Inferior parietal cortex (tissue), 1 donor: Measurements from ENCODE around the gene CCDC185.
"Not testable (repeated sequence)": the region's sequence is repeated elsewhere in the genome, so short reads cannot be mapped to it uniquely, and the experiment has no call there.

Experiments
- DNase-seq: peaks from one replicate; pipeline ENCODE4 v3.0.0-alpha.2; 2016; ENCODE audit errors: extremely low spot score

The CCDC185 gene

DNA sequence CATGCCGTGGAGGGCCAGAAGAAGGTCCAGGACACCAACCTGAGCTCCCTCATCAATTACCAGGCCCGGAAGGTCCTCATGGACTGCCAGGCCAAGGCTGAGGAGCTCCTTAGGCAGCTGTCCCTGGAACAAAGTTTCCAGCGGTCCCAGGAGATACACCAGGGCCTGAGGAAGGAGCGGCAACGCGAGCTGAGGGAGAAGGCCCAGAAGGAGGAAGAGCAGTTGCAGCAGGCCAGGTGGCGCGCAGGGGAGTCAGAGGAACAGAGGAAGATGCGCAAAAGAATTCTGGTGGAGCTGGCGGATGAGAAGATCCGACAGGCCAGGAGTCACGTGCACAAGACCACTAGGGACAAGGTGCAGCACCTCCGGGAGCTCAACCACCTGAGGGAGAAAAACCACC is 1.5 kb downstream of the CCDC185 start:
- no peak for DNase-seq

DNA sequence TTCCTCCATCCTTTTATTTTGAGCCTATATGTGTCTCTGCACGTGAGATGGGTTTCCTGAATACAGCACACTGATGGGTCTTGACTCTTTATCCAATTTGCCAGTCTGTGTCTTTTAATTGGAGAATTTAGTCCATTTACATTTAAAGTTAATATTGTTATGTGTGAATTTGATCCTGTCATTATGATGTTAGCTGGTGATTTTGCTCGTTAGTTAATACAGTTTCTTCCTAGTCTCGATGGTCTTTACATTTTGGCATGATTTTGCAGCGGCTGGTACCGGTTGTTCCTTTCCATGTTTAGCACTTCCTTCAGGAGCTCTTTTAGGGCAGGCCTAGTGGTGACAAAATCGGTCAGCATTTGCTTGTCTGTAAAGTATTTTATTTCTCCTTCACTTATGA is 6.2 kb downstream of the CCDC185 start:
- not testable (repeated sequence) for DNase-seq

DNA sequence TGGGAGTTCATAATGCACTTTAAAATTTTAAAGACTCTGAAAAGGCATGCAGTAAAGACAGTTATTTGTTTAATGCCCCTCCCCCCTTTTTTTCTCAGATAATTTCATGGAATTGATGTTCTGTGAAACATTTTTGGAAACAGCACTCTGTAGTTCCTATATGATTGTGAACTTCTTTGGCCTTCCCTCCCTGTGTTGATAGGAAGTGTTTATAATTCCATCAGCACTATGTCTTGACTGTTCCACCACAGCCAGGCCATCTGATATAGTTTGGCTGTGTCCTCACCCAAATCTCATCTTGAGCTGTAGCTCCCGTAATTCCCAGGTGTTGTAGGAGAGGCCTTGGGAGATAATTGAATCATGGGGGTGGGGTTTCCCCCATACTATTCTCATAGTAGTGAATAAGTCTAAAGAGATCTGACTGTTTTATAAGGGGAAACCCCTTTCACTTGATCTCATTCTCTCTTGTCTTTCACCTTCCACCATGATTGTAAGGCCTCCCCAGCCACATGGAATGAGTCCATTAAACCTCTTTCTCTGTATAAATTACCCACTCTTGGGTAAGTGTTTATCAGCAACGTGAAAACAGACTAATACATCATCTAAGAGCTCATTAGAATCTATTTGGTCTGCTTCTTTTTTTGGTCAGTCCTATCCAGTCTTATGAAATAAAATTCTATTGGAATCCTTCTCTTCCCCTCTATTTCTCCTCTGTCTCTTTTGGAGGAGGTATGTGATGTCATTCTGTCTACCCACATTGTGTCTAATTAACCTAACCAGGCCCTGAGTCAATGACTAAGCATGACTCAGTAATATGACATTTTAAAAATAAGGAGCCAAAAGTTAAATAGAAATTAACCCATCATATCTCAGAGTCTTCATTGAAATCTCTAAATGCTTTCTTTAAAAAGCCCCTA is 8.9 kb downstream of the CCDC185 start:
- DNase-seq = no peak

DNA sequence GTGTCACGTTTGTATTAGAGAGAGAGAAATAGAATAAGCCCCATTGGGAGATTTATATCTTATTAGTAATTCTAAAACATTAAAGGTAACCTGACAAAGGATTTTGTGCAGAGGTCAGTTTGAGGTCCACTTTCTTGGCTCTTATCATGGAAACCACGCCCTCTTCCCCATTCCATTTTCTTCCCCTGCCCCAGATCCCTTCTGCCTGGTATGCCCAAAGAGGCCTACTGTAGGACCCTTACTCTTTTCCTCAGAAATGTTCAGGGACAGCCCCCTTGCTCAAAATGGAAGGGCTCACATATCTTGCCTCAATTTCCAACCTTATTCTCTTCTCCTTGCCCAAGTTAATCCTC is 9.6 kb downstream of the CCDC185 start:
- no peak for DNase-seq

DNA sequence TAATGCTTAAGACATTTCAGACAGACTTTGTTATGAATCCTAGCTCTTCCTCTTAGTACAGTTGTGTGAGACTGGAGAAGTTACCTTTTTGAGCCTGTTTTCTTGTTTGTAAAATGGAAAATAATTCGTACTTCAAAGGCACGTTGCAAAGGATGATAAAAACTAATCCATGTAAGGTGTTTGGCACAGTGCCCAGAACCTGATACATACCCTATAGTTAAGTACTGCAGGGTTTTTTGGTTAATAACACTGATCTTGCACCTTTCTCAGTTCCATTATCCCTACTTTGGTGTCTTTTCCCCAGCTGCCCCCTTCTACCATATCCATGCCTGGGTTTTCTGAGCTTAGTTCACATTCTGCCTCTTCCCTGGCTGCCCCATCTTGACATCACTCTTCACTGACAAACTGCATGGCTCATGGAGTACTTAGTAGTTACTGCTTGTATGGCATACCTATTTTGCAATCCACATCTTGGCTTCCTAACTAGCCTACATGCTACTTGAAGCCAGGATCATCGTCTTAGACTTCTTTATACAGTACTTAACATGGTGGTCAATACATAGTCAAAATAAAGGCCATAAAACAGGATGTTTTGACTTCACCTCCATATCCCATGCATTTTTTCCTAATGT is 10.1 kb downstream of the CCDC185 start:
- DNase-seq = no peak

DNA sequence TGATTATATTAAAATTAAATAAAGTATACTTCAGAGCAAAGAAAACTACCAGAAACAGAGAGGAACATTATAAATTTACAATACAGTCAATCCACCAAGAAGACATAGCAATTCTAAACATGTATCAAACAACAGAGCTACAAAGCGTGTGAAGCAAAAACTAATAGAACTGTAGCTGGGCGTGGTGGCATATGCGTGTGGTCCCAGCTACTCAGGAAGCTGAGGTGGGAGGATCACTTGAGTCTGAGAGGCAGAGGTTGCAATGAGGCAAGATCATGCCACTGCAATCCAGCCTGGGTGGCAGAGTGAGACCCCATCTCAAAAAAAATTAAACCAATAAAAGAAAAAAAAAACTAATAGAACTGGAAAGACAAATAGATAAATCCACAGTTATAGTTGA is 12.3 kb downstream of the CCDC185 start:
- no peak for DNase-seq

DNA sequence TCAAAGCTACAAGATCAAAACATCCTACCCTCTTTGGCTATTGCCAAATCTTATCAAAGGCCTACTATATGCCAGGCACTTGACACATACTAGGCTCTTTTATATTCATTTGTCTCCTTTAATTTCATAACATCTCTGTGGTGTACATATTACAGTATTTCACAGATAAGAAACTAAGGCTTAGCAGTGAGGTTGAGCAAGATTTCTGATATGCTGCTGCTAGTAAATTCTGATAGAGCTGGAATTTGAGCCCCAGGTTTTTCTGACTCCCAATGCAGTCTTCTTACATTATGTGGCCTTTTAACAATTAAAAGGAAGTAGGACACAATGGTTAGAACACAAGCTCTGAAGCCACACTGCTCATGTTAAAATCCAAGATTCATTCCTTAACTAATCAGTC is 16.8 kb downstream of the CCDC185 start:
- no peak for DNase-seq

DNA sequence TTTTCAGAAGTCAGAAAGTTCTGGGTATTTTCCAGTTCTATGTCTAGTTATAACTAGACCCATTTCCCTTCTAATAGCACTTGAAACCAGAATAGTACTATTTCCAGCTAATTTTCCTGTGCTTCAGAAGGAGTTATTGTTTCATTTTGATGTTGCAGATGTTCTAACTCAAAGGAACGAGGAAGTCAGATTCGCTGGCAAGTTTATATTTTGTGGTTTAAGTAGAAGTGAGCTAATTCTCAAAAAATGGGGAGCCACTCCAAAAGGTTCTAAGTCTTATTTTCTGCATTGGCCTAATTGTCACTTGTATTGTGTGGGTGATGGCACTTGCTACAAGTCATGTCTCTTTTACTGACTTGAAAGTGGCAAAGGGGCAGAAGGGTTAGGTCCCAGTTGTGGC is 18.1 kb downstream of the CCDC185 start:
- DNase-seq = no peak

DNA sequence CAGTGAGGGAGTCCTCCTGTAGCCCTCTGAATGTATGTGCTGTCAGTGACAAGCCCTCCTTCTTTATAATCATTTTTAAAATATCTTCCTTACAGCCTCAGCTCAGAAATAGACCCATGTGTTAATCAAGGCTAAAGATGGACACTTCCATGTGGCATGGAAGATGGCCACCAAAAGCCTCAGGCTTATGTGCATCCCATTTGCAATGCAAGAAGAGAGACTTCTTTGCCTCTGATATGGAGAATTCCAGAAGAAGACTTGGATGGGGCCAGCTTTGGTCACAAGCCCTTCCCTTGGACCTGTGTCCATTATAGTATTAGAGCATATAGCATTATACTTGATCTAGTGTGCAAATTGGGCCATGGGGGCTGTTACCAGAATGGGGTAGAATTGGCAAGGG is 18.5 kb downstream of the CCDC185 start:
- DNase-seq = no peak

DNA sequence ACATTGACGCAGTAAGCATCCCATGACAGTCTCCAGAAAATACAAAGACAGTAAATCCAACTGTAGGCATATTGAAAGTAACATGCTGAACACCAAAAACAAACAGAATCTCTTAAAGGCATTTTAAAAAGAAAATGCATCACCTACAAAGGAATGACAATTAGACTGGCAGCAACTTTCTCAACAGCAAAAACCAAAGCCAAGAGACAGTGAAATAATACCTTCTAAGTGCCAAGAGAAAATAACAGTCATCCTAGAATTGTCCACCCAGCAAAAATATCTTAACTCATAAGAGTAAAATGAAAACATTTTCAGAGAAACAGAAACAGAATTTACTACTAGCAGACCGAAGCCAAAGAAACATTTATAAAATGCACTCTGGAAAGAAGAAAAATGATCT is 20.0 kb downstream of the CCDC185 start:
- DNase-seq = no peak

DNA sequence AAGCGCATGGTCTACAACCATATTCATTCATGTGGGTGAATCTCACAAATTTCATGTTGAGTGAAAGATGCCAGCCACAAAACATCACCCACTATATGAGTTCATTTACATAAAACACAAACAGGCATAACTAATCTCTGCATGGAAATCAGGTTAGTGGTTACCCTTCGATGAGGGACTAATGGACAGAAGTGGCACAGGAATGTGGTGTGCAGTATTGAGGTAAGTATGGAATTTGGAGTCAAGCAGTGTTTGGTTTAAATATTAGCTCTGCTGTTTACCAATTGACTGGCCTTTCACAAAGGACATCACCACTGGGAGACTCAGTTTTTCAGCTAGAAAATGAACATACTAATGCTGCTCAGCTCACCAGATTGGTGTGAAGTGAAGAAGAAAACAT is 24.2 kb downstream of the CCDC185 start:
- DNase-seq = no peak

DNA sequence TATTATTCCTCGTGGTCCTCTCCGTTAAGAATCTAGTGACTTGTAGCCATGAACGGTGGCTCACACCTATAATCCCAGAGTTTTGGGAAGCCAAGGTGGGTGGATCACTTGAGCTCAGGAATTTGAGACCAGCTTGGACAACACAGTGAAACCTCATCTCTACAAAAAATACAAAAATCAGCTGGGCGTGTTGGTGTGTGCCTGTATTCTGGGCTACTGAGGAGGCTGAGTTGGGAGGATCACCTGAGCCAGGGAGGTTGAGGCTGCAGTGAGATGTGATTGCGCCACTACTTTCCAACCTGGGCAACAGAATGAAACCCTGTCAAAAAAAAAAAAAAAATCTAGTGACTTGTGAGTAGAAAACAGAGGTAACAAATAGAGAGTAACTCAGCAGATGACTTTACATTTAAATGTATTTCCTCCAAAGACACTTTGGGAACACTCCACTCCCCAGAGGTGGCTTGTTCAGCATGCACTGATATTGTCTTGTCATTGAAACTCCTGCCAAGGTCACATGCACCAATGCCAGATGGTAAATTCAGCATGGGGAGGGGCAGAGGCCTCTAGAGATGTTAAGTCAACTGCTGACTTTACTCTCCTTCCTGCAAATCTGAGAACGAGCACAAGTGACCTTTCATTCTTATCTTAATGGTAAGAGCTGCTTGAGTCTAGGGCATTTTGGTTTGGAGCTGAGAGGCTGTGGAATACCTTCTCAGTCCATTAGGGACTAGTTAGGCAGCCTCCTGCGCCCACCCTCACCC is 24.9 kb downstream of the CCDC185 start:
- no peak for DNase-seq

DNA sequence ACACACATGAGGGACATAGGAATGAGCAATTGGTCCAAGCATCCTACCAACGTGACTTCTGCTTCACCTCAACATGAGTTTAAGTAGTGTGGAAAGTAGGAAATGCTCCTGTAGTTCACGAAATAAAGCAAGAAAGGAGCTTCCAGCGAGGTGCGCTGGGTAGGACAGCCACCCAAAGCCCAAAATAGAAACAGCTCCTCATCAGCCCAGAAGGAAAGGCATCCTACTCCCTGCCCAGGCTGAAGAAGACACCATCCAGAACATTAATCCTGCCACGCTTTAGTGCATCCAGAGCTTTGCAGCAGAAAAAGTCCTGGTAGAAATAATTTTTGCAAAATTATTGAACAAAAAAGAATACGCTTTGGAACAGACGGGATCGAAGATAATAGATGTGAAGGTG is 25.9 kb downstream of the CCDC185 start:
- no peak for DNase-seq

DNA sequence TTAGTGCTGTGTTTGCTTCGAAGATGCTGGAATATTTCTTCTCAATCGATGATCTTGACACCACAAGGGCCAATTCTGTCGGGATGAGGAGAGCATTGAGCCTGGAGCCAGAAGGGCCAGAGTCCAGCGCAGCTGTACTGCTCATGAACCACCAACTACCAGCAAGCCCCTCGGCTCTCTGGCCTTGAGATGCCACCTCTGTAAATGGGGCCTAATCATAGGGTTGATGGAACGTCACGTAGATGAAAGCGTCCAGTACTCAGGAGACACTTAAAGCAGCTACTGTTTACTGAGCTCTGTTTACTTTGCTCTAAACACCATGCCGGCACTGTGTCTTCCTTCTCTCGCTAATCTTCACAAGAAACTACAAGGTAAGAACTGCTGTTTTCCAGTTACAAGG is 26.3 kb downstream of the CCDC185 start:
- DNase-seq = no peak

DNA sequence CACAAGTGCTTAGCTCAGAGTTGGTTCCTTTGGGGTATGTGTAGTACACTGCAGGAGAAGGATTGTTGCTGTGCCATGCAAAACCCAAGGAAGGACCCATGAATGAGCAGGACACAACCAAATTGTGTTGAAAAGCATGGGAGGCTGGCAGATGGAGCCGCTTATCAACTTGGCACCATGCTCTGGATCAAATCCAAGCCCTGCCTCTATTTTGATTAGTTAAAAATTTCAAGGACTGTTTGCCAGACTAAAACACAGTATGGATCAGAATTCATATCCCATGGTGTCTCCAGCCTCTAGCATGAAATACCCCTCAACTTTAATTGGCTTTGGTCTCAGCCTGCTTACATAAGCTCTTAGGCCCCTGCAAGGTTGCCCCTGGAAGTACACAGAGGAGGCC is 27.8 kb downstream of the CCDC185 start:
- no peak for DNase-seq

DNA sequence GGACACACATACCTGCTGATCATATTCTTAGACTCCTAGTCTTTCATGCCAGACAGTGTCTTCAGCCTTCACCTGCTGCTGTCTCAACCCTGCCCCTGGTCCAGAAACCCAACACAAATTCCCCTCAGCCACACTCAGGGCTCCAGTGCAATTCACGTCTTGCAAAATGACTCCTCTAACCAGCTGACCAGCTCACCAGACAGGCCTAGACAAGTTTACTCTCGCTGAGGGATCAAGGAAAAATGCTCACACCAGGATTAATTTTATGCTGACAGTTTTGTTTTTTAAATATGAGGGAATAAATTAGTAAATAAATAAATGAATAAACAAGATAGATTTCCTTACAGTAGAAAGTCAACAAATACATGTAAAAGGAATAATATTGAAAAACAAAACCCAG is 28.5 kb downstream of the CCDC185 start:
- DNase-seq = no peak

DNA sequence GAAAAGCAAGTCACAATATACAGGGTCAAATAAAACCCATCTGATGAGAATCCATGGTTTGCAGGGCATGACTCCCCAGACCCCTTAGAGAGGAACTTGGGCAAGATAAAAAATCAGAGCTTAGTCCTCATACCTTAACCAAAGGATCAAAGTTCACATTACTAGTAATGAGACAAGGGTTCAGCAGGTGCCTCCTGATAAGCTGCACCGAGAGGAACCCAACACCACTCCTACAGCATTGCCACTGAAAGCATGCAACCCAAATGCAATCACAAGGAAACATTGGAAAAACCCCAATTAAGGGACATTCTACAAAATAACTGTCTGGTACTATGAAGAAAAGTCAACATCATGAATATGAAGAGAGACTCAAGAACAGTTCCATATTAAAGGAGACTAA is 29.7 kb downstream of the CCDC185 start:
- DNase-seq = no peak

DNA sequence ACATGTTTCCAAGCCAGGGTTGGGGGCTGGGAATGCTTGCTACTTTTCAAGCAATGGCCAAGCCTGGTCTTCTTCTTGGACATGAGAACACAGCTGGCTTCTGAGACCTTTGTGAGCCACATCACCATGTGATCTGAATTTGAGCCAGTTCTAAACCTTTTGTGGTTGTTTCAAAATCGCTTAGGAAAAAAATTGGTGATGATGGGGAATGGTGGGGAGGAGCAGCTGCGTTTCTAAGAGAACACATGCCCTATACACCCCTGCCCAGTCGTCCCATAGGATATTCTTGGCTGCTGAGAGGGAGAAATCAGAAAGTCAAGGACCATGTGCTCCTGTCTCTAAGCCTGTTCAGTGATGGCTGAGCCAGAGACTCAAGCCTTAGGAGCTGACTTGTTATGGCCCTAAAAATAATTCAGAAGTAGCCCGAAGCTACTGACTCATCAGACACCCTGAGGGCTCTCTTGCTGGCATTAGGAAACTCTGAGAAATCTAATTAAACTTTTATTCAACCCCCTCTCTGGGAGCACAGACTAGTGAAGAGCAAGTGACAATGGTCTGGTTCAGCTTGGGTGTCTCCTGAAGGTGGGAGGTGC is 30.5 kb downstream of the CCDC185 start:
- DNase-seq = no peak

DNA sequence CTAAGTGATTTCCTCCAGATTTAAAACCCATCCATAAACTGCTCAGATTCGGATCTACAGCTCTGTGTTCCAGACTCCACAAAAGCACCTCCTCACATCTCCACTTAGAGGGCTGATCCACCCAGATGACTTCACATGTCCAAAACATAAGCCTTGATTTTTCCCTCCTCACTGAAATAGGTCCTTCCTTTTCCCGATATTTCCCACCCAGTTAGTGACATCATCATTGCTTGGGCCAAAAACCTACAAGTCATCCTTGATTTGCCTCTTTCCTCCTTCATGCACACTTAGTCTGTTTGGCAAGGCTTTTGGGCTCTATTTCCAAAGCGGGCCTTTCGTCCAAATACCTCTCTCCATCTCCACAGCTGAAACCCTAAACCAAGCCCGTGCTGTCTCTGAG is 32.3 kb downstream of the CCDC185 start:
- no peak for DNase-seq

DNA sequence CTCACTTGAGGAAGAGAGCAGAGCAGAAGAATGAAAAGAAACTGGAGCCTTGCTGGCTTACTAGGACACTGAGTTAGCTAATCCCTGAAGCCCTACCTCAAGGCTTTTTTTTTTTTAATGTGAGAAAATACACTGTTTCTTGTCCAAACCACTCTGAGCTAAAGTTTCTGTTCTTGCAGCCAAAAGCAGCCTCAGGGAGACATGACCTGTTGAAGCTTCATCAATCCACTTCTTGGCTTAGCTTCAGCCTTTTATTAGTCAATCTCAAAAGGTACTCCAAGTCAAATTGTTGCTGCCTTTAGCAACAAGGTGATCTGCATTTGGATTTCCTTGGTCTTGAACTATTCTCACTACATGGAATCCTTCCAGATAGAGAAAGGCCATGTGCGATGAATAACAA is 33.7 kb downstream of the CCDC185 start:
- DNase-seq = no peak

DNA sequence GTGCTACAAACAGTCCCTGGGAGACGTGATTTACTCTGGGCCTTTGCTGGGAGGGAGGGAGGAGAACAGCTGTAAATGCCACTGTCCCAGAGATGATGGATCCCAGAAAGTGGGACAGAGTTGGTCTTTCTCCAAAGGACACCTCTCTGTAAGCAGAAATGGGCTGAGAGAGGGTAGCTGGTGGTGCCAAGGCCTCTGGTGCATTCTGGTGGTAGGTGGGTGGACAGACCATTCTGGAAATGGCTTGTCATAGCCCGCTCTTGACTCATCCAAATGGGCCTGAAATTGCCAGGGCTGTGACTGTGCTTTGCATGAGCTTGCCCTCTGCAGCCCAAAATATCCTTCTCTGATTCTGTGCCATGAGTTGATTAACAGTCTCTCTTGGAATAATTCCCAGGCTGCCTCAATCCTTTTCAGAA is 36.1 kb downstream of the CCDC185 start:
- DNase-seq = no peak

DNA sequence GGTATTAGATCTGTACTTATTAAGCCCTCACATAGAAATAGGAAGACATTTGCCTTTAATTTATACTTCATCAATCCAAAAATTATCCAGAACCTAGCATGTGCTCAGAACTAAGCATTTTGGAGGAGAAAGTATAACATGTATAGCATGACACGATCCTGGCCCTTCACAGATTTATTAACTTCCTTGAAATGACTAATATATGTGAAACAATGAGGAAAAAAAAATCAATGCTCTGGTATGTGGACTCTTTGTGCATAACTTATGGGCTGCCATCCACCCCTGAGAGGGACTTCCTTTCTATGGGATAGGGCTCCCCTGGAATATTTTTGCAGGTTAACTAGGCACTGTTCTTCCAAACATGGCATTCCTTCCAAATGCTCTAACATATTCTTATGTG is 36.6 kb downstream of the CCDC185 start:
- no peak for DNase-seq
